ENCODE data around the gene GGN. TPM values are rescaled to one million over a fixed set of nuclear protein-coding genes. Genes with fewer than 3 reads are reported as not detected.
"Not testable (repeated sequence)": the region's sequence is repeated elsewhere in the genome, so short reads cannot be mapped to it uniquely, and the experiment has no call there.

The GGN gene
- total RNA-seq, 1 donor from 2014 or later: 1.5 TPM

DNA sequence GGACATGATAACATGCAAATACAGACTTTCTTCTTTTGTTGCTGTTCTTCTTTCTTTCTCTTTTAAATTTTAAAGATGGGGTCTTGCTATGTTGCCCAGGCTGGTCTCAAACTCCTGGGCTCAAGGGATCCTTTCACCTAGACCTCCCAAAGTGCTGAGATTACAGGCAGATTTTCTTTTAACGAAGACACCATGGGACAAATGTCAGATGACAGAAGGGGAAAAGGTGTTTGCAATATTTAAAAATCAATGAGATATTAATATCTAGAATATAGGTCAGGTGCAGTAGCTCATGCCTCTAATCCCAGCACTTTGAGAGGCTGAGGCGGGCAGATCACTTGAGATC is 42.0 kb upstream of the GGN start:
- Mint-ChIP-seq H3K27ac (ENCODE audit: unreplicated experiment) (no peak overlapping the region), H3K36me3 (ENCODE audit: low read depth) (no peaks in the 10 kb centered on the region), H3K4me1 (ENCODE audit: low read depth) (peaks cover 6% of the 10 kb centered on the region), H3K9me3 (ENCODE audit: low read depth) (no peaks in the 10 kb centered on the region), H3K27me3 (ENCODE audit: low read depth) (peaks cover 31% of the 10 kb centered on the region), H3K4me3 (ENCODE audit: unreplicated experiment) (no peak overlapping the region)
- no peak for DNase-seq (ENCODE audit: low spot score)
- TF ChIP-seq, protein P1, sequence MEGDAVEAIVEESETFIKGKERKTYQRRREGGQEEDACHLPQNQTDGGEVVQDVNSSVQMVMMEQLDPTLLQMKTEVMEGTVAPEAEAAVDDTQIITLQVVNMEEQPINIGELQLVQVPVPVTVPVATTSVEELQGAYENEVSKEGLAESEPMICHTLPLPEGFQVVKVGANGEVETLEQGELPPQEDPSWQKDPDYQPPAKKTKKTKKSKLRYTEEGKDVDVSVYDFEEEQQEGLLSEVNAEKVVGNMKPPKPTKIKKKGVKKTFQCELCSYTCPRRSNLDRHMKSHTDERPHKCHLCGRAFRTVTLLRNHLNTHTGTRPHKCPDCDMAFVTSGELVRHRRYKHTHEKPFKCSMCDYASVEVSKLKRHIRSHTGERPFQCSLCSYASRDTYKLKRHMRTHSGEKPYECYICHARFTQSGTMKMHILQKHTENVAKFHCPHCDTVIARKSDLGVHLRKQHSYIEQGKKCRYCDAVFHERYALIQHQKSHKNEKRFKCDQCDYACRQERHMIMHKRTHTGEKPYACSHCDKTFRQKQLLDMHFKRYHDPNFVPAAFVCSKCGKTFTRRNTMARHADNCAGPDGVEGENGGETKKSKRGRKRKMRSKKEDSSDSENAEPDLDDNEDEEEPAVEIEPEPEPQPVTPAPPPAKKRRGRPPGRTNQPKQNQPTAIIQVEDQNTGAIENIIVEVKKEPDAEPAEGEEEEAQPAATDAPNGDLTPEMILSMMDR (IDR thresholded peaks at IDR 0.05): no peak

DNA sequence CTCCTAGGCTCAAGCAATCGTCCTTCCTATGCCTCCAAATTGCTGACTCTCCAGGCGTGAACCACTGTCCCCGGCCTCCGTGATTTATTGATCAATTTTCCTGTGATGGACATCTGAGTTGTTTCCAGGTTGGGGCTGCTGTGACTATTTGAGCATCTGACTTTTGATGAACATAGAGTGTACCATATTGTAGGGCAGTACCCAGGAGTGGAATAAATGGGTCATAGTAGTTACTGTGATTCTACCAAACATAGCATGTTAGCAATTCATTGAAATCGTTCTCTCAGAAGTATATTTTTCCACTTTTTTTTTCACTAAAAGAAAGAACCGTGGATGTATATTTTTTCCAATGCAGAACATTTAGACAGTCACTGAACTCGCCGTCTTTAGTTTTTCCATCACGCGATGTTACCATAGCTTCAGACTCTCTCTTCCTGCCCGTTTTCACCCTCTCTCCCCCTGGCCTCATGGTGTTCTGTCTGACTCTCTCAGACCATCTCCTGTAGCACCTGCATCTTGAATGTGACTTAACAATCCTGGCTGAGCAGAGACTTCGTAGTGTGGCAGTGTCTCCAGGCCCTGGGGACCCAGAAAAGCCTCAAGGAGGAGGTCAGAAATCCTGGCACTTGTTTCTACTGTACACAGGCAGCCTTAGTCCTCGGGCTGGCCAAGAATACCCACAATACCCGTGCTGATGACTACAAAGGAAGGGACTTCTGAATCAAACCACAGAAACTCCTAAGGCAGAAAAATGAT is 41.4 kb upstream of the GGN start:
- Mint-ChIP-seq H3K27ac (ENCODE audit: unreplicated experiment) (no peak overlapping the region), H3K4me1 (ENCODE audit: low read depth) (peaks cover 4% of the 10 kb centered on the region), H3K27me3 (ENCODE audit: low read depth) (peaks cover 29% of the 10 kb centered on the region), H3K4me3 (ENCODE audit: unreplicated experiment) (no peak overlapping the region), H3K9me3 (ENCODE audit: low read depth) (no peaks in the 10 kb centered on the region), H3K36me3 (ENCODE audit: low read depth) (no peaks in the 10 kb centered on the region)
- TF ChIP-seq, protein P1 (IDR thresholded peaks at IDR 0.05): no peak
- no peak for DNase-seq (ENCODE audit: low spot score)

DNA sequence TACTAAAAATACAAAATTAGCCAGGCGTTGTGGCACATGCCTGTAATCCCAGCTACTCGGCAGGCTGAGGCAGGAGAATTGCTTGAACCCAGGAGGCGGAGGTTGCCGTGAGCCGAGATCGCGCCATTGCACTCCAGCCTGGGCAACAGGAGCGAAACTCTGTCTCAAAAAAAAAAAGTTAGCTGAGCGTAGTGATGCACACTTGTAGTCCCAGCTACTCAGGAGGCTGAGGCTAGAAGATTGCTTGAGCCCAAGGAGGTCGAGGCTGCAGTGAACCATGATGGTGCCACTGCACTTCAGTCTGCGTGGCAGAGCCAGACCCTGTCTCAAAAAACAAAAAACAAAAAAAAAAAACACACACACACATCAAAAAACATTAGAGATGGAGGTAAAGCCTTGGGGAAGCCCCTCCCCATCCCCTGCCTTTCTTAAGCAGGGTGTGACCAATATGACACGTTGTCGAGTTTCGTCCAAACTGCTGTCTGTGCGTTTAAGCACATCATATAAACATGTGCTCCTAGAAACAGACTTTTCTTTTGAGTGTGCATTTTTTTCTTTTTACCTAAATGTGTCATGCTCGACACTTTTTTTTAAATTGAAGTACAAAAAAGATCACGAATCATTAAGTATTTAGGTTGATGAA is 39.3 kb upstream of the GGN start:
- not testable (repeated sequence) for H3K4me1 Mint-ChIP-seq (ENCODE audit: low read depth); H3K27ac Mint-ChIP-seq (ENCODE audit: unreplicated experiment); H3K4me3 Mint-ChIP-seq (ENCODE audit: unreplicated experiment); H3K9me3 Mint-ChIP-seq (ENCODE audit: low read depth); H3K36me3 Mint-ChIP-seq (ENCODE audit: low read depth); DNase-seq (ENCODE audit: low spot score)
- H3K27me3 Mint-ChIP-seq (ENCODE audit: low read depth): peaks cover 20% of the 10 kb centered on the region

DNA sequence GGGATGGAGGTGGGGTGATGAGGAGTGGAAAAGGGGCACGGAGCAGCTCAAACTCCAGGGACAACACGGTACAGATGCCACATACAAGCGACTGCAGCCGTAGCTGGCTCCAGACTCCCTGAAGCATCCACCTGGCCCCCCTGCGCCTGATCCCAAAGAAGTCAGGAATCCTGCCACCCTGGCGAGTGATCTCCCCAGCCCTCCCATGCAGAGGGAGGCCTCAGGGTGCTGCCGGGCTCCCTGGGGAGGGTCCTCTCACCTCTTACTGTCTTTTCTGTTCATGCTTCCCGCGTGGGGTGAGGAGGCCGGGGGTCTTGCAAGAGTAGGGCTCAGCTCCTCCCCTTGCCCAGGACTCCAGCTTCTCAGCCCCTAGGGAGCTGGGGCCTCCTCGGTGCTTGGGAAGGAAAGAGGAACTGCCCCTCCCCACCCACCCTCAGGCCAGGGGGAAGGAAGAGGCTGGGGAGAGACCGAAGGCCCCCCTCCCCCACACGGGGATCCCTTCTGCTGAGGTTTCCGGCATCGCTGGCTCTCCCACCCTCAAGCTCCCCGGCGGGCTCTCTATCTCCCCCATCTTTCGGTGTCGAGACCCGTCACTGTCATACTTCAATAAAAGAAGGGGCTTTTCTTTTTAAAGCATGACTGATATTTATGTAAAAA is 38.1 kb upstream of the GGN start, which contains the start of gene RASGRP4:
Gene RASGRP4 (minus strand): TSS at position 410 of the 657 bp plus-strand sequence. CDS start 128 bp downstream, at position 282.
- Mint-ChIP-seq H3K9me3 (ENCODE audit: low read depth) (no peaks in the 10 kb centered on the region), H3K27me3 (ENCODE audit: low read depth) (peaks cover 20% of the 10 kb centered on the region), H3K36me3 (ENCODE audit: low read depth) (no peaks in the 10 kb centered on the region), H3K4me1 (ENCODE audit: low read depth) (no peaks in the 10 kb centered on the region), H3K4me3 (ENCODE audit: unreplicated experiment) (no peak within 1 kb of the TSS), H3K27ac (ENCODE audit: unreplicated experiment) (no peak within 1 kb of the TSS)
- DNase-seq (ENCODE audit: low spot score): no peak
- TF ChIP-seq, protein P1 (IDR thresholded peaks at IDR 0.05): no peak

DNA sequence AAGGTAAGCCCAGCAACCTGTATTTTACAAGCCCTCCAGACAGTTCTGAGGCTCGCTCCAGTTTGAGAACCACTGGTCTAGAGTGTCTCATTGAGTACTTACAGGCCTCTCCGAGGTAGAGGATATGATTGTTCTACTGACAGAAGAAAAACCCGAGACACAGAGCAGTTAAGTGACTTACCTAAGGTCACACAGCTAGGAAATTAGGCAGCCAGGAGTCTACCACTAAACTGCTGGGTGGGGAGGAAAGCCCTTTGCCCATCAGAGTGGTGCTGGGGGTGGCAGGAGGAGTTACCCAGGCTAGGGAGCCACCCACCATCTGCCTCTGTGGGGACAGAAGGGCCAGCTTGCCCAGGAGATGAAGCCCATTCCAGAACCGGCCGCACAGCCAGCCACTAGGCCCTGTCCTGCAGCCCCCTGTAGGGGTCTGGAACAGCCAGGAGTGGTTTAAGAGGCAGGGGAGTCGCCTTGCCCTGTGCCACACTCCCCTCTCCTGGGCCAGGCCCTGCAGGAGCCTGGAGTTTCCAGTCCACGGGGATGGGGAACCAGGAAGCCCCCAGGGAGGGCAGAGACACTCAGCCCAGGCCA is 37.5 kb upstream of the GGN start:
- DNase-seq (ENCODE audit: low spot score): no peak
- Mint-ChIP-seq H3K36me3 (ENCODE audit: low read depth) (no peaks in the 10 kb centered on the region), H3K4me3 (ENCODE audit: unreplicated experiment) (no peak overlapping the region), H3K4me1 (ENCODE audit: low read depth) (no peaks in the 10 kb centered on the region), H3K9me3 (ENCODE audit: low read depth) (no peaks in the 10 kb centered on the region), H3K27ac (ENCODE audit: unreplicated experiment) (no peak overlapping the region), H3K27me3 (ENCODE audit: low read depth) (peaks cover 16% of the 10 kb centered on the region)
- TF ChIP-seq, protein P1 (IDR thresholded peaks at IDR 0.05): no peak
